GM23338 (cell line): ENCODE results near the gene SLC2A14. TPM values are rescaled to one million over a fixed set of nuclear protein-coding genes. Genes with fewer than 3 reads are reported as not detected.
A peak's percentile ranks its signal among the peaks of the same experiment; 100 is the strongest.
"Not testable (repeated sequence)": the region's sequence is repeated elsewhere in the genome, so short reads cannot be mapped to it uniquely, and the experiment has no call there.

Experiments used
- ATAC-seq: fragments of 200-7000 bp; cut with Tn5 transposase; 3 replicates; pipeline ENCODE4 v1.9.1; 2020
- DNase-seq: peaks from one replicate; pipeline ENCODE4 v3.0.0-alpha.2; 2015; ENCODE audit warnings: low spot score
- H2AFZ ChIP-seq: fragments of 200-600 bp; sonication (generic); 2 replicates; pipeline ENCODE4 v1.8.0; 2016; ENCODE audit warnings: antibody characterized with exemption, mild to moderate bottlenecking, moderate library complexity
- H3F3A ChIP-seq: fragments of 200-600 bp; sonication (generic); replicated peaks from 2 replicates; pipeline ENCODE4 v1.8.0; 2017; ENCODE audit warnings: antibody characterized with exemption, mixed run types, low read depth
- H3K27ac ChIP-seq: fragments of 200-600 bp; sonication (generic); 2 replicates; pipeline ENCODE4 v1.6.1; 2016; ENCODE audit warnings: low read depth
- H3K27me3 ChIP-seq: fragments of 200-600 bp; sonication (generic); 2 replicates; pipeline ENCODE4 v1.8.0; 2016; ENCODE audit warnings: mild to moderate bottlenecking, mixed run types, moderate library complexity; ENCODE audit not compliant: insufficient read depth
- H3K36me3 ChIP-seq: fragments of 200-600 bp; sonication (generic); 2 replicates; pipeline ENCODE4 v1.8.0; 2016; ENCODE audit warnings: mild to moderate bottlenecking; ENCODE audit not compliant: insufficient read depth
- H3K4me1 ChIP-seq: fragments of 200-600 bp; sonication (generic); 2 replicates; pipeline ENCODE4 v1.8.0; 2016; ENCODE audit warnings: mild to moderate bottlenecking, moderate library complexity; ENCODE audit not compliant: insufficient read depth
- H3K4me2 ChIP-seq: fragments of 200-600 bp; sonication (generic); 2 replicates; pipeline ENCODE4 v1.7.1; 2017; ENCODE audit warnings: mixed run types
- H3K4me3 ChIP-seq: fragments of 200-600 bp; sonication (generic); 2 replicates; pipeline ENCODE4 v1.6.1; 2016; ENCODE audit warnings: mixed run types
- H3K79me2 ChIP-seq: fragments of 200-600 bp; sonication (generic); replicated peaks from 2 replicates; pipeline ENCODE4 v1.8.0; 2017; ENCODE audit warnings: mild to moderate bottlenecking; ENCODE audit not compliant: insufficient read depth
- H3K9me2 ChIP-seq: fragments of 200-600 bp; sonication (generic); 2 replicates; pipeline ENCODE4 v1.8.0; 2017; ENCODE audit not compliant: insufficient read depth
- H4K20me1 ChIP-seq: fragments of 200-600 bp; sonication (generic); replicated peaks from 2 replicates; pipeline ENCODE4 v1.8.0; 2017; ENCODE audit warnings: mild to moderate bottlenecking; ENCODE audit not compliant: insufficient read depth
- H3K27ac Mint-ChIP-seq: 2 replicates; pipeline ENCODE4 v1.8.0; 2020; ENCODE audit warnings: inconsistent platforms, mild to moderate bottlenecking, moderate library complexity, mixed read lengths
- H3K27me3 Mint-ChIP-seq: 3 replicates; pipeline ENCODE4 v1.8.0; 2022; ENCODE audit warnings: low read depth, mild to moderate bottlenecking, moderate library complexity, mixed read lengths, inconsistent platforms; ENCODE audit not compliant: insufficient read depth, poor library complexity
- H3K36me3 Mint-ChIP-seq: 3 replicates; pipeline ENCODE4 v1.8.0; 2021; ENCODE audit warnings: low read depth, mild to moderate bottlenecking, inconsistent platforms, moderate library complexity, mixed read lengths
- H3K4me1 Mint-ChIP-seq: 3 replicates; pipeline ENCODE4 v1.8.0; 2020; ENCODE audit warnings: mild to moderate bottlenecking, inconsistent platforms, mixed read lengths
- H3K4me3 Mint-ChIP-seq: 3 replicates; pipeline ENCODE4 v1.8.0; 2021; ENCODE audit warnings: moderate library complexity, mild to moderate bottlenecking, inconsistent platforms, mixed read lengths
- H3K9me3 Mint-ChIP-seq: 3 replicates; pipeline ENCODE4 v1.8.0; 2020; ENCODE audit warnings: moderate library complexity, mild to moderate bottlenecking, inconsistent platforms, mixed read lengths
- CREB1 ChIP-seq: fragments of 250-450 bp; sonication (Bioruptor Pico); IDR thresholded peaks from 2 replicates; pipeline ENCODE4 v1.5.0; 2020; ENCODE audit warnings: low read depth, mild to moderate bottlenecking, moderate library complexity
- ETS1 ChIP-seq: IDR thresholded peaks from 2 replicates; pipeline ENCODE4 v1.6.1; 2016; ENCODE audit warnings: antibody characterized with exemption
- EZH2 ChIP-seq: fragments of 200-600 bp; sonication (generic); IDR thresholded peaks from one replicate; pipeline ENCODE4 v1.8.0; 2017; ENCODE audit warnings: antibody characterized with exemption, mild to moderate bottlenecking, low read depth; ENCODE audit not compliant: unreplicated experiment
- EZH2phosphoT487 ChIP-seq: fragments of 200-600 bp; sonication (generic); IDR thresholded peaks from one replicate; pipeline ENCODE4 v1.8.1; 2018; ENCODE audit warnings: antibody characterized with exemption; ENCODE audit not compliant: unreplicated experiment
- JUNB ChIP-seq: IDR thresholded peaks from one replicate; pipeline ENCODE4 v1.6.1; 2016; ENCODE audit warnings: antibody characterized with exemption; ENCODE audit not compliant: unreplicated experiment
- NANOG ChIP-seq: IDR thresholded peaks from 2 replicates; pipeline ENCODE4 v1.6.1; 2016; ENCODE audit warnings: antibody characterized with exemption, borderline replicate concordance
- REST ChIP-seq: IDR thresholded peaks from one replicate; pipeline ENCODE4 v1.6.1; 2018; ENCODE audit warnings: antibody characterized with exemption; ENCODE audit not compliant: unreplicated experiment
- STAT1 ChIP-seq: IDR thresholded peaks from one replicate; pipeline ENCODE4 v1.6.1; 2016; ENCODE audit warnings: antibody characterized with exemption; ENCODE audit not compliant: unreplicated experiment
- ZNF462 ChIP-seq: fragments of 250-450 bp; sonication (Bioruptor Pico); IDR thresholded peaks from 2 replicates; pipeline ENCODE4 v1.5.0; 2020; ENCODE audit warnings: mild to moderate bottlenecking, moderate library complexity
- long read RNA-seq: library from polyadenylated mRNA; unstranded; transcript quantifications from one replicate; pipeline ENCODE4 v2.0.0, GENCODE V29; 2020; ENCODE audit not compliant: unreplicated experiment
- polyA plus RNA-seq: library from polyadenylated mRNA; unstranded; fragments of >200 nt; fragmentation: Nextera tagmentation; extraction: Ambion mirVana; gene quantifications from 2 replicates; pipeline ENCODE4 v1.2.1, GENCODE V29; 2016
- total RNA-seq: library from RNA; depleted of rRNA; stranded (reverse); fragments of >200 nt; shearing (Covaris generic); gene quantifications from 2 replicates; pipeline ENCODE4 v1.2.3, GENCODE V29; 2014; rRNA removed

SLC2A14 gene
- 26.1 and 31.5 TPM in 2 replicates for total RNA-seq
- polyA plus RNA-seq, result 6.7 and 6.8 TPM in 2 replicates
- long read RNA-seq, partial matches to known transcripts, result 0 of 2 reads
- long read RNA-seq, other reads (novel, unspliced or antisense), result 2 of 2 reads

- Histone ChIP-seq H3K27me3 (no peaks in the 10 kb centered on the region), H3K27ac (peak within 1 kb of the TSS; percentile 84), H3K4me3 (peak within 1 kb of the TSS; percentile 72), H2AFZ (peak within 1 kb of the TSS; percentile 93), H3K4me1 (peaks cover 8% of the 10 kb centered on the region; the same call in 1 of the 2 replicates), H3F3A (0 out of 2 replicates have a peak, but pooled peaks cover 7% of the 10 kb centered on the region), H3K4me2 (peak within 1 kb of the TSS; percentile 83), H3K36me3 (no peaks in the 10 kb centered on the region), H4K20me1 (no peaks in the 10 kb centered on the region), H3K9me2 (0 out of 2 replicates have a peak, but pooled peaks cover 7% of the 10 kb centered on the region), H3K79me2 (0 out of 2 replicates have a peak, but pooled peaks cover 5% of the 10 kb centered on the region)
- no peak for TF ChIP-seq EZH2phosphoT487
- TF ChIP-seq STAT1, result no peak
- TF ChIP-seq EZH2, result no peak
- no peak for TF ChIP-seq ETS1
- TF ChIP-seq JUNB, result no peak
- TF ChIP-seq REST, result no peak
- TF ChIP-seq ZNF462 (CRISPR knock-in tag), result no peak
- no peak for TF ChIP-seq CREB1
- TF ChIP-seq NANOG, result no peak
- ATAC-seq (peak; percentile 77), DNase-seq (peak; percentile 82)
- 0 out of 3 replicates have a peak, but pooled peaks cover 2% of the 10 kb centered on the region for H3K9me3 Mint-ChIP-seq
- H3K4me3 Mint-ChIP-seq, result no peak within 1 kb of the TSS; the same call in 2 of the 3 replicates
- H3K27ac Mint-ChIP-seq, result no peak within 1 kb of the TSS
- H3K36me3 Mint-ChIP-seq, result no peaks in the 10 kb centered on the region
- H3K4me1 Mint-ChIP-seq, result peaks cover 3% of the 10 kb centered on the region; the same call in 1 of the 3 replicates
- H3K27me3 Mint-ChIP-seq, result peaks cover 11% of the 10 kb centered on the region
Measured at GRCh38 chr12:7872566-7873319, at the start of gene SLC2A14. TSS of gene SLC2A14 (minus strand) at chr12:7872915. CDS start at chr12:7869880, 3,035 bp downstream.

- H3K27ac ChIP-seq, H2AFZ ChIP-seq, H3K4me3 ChIP-seq, H3K9me3 Mint-ChIP-seq, H3K4me2 ChIP-seq, H3K9me2 ChIP-seq, ATAC-seq, DNase-seq, H3K27me3 ChIP-seq, H3K4me1 ChIP-seq, H3K4me3 Mint-ChIP-seq: not testable (repeated sequence)
- H3K27ac Mint-ChIP-seq, result peak overlapping the region; percentile 37; the same call in 1 of the 2 replicates
- peaks cover 67% of the 10 kb centered on the region for H3K36me3 Mint-ChIP-seq
- H3K27me3 Mint-ChIP-seq, result peaks cover 19% of the 10 kb centered on the region
- peaks cover 29% of the 10 kb centered on the region for H3K79me2 ChIP-seq
- H3K4me1 Mint-ChIP-seq, result peaks cover 35% of the 10 kb centered on the region
- peaks cover 50% of the 10 kb centered on the region for H3F3A ChIP-seq
- peaks cover 60% of the 10 kb centered on the region for H3K36me3 ChIP-seq
- H4K20me1 ChIP-seq, result peaks cover 12% of the 10 kb centered on the region; the same call in 1 of the 2 replicates
Measured at GRCh38 chr12:7921181-7921580, 48.5 kb upstream of the SLC2A14 start.
